T-helper 2 cell treated with Interferon-gamma antibody and Interleukin-4, amounts not matched to agents 5 μg/mL and 100 μg/mL, for 36 hours (primary cell): ENCODE measurements around the gene KLHDC8B.

Experiments used
- DNase-seq: peaks from one replicate; pipeline ENCODE4 v3.0.0; 2021; ENCODE audit warnings: low spot score
- H3K27ac Mint-ChIP-seq: one replicate; pipeline ENCODE4 v1.8.0; 2021; ENCODE audit warnings: mild to moderate bottlenecking, mixed read lengths
- H3K27me3 Mint-ChIP-seq: one replicate; pipeline ENCODE4 v1.8.0; 2021; ENCODE audit warnings: low read depth, mixed read lengths
- H3K36me3 Mint-ChIP-seq: one replicate; pipeline ENCODE4 v1.8.0; 2021; ENCODE audit warnings: low read depth, mixed read lengths
- H3K4me1 Mint-ChIP-seq: one replicate; pipeline ENCODE4 v1.8.0; 2021; ENCODE audit warnings: low read depth, mixed read lengths
- H3K4me3 Mint-ChIP-seq: one replicate; pipeline ENCODE4 v1.8.0; 2022; ENCODE audit warnings: mild to moderate bottlenecking, moderate library complexity, mixed read lengths
- H3K9me3 Mint-ChIP-seq: one replicate; pipeline ENCODE4 v1.8.0; 2021; ENCODE audit warnings: mixed read lengths

Gene KLHDC8B

DNA sequence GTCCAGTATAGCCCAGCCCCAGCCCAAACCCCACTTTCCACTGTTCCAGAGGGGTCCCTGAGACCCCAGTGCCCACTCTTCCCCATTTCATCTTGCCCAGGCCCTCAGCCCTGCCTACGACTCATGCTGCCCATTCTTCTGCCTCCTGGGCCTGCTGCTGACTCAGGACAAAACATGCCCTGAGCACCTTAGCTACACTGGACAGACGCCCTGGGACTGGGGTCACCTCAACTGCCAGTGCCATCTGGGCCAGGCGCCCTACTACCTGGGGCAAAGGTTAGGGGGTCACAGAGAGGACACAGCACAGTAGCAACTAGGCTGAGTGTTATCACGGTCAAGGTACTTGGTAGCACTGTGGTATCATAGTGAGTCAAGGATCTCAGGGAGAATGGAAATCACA lies 35.9 kb upstream of the KLHDC8B start:
- H3K36me3 Mint-ChIP-seq, result no peaks in the 10 kb centered on the region
- no peak for DNase-seq
- no peak overlapping the region for H3K27ac Mint-ChIP-seq
- peaks cover 10% of the 10 kb centered on the region for H3K27me3 Mint-ChIP-seq
- no peak overlapping the region for H3K4me3 Mint-ChIP-seq
- H3K4me1 Mint-ChIP-seq, result peaks cover 3% of the 10 kb centered on the region
- no peaks in the 10 kb centered on the region for H3K9me3 Mint-ChIP-seq

DNA sequence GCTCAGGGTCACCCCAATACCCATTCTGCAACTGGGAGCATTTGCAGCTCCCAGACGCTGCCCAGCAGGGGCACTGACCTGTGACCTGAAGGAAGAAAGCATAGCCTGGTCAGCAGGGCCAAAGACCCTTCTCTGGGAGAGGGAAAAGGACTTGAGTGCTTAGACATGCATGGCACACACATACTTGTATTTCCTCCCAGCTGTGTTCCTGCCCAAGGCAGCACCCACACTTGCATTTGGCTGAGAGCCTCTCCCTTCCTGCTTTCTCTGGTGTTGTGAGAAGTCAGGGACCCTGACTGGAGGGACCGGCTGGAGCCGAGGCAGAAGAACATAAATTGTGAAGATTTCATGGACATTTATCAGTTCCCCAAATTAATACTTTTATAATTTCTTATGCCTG lies 31.3 kb upstream of the KLHDC8B start:
- Mint-ChIP-seq H3K4me3 (no peak overlapping the region), H3K27me3 (peaks cover 11% of the 10 kb centered on the region), H3K4me1 (peaks cover 12% of the 10 kb centered on the region), H3K27ac (no peak overlapping the region), H3K9me3 (peaks cover 7% of the 10 kb centered on the region), H3K36me3 (no peaks in the 10 kb centered on the region)
- no peak for DNase-seq

DNA sequence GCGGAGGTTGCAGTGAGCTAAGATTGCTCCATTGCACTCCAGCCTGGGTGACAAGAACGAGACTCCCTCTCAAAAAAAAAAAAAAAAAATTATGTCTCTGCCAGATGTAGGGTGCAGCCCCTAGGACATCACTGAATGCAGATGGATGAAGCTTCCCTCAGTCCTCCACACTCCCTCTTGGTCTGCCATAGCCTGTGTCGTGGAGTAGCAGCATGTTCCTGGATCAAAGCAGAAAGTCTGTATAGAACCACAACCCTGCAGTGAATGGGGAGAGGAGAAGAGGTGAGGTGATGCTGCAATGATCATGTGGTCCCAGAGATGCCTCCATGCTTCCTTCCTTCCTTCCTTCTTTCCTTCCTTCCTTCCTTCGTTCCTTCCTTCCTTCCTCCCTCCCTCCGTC lies 23.2 kb upstream of the KLHDC8B start:
- Mint-ChIP-seq H3K4me1 (no peaks in the 10 kb centered on the region), H3K27me3 (no peaks in the 10 kb centered on the region), H3K36me3 (no peaks in the 10 kb centered on the region), H3K9me3 (no peaks in the 10 kb centered on the region), H3K4me3 (no peak overlapping the region), H3K27ac (no peak overlapping the region)
- no peak for DNase-seq

DNA sequence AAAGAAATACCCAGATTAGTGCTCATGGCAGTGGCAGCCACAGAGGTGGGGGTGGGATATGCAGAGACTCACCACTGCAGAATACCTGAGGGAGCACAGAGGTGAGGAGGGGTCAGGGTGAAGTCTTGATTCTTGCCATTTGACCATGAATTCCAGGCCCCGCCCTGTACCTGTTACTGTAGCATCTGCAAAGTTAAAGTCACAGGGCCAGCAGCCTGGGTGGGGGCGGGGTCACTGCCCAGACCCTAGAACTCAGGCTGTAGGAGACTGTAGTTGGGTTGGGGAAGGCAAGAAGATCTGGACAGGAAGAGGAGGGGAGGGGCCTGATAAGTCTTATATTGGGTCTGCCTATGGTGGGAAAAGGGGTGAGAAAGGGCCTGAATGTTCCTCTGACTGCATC lies 19.8 kb upstream of the KLHDC8B start:
- Mint-ChIP-seq H3K27ac (no peak overlapping the region), H3K4me3 (no peak overlapping the region), H3K27me3 (no peaks in the 10 kb centered on the region), H3K4me1 (no peaks in the 10 kb centered on the region), H3K9me3 (no peaks in the 10 kb centered on the region), H3K36me3 (no peaks in the 10 kb centered on the region)
- no peak for DNase-seq

DNA sequence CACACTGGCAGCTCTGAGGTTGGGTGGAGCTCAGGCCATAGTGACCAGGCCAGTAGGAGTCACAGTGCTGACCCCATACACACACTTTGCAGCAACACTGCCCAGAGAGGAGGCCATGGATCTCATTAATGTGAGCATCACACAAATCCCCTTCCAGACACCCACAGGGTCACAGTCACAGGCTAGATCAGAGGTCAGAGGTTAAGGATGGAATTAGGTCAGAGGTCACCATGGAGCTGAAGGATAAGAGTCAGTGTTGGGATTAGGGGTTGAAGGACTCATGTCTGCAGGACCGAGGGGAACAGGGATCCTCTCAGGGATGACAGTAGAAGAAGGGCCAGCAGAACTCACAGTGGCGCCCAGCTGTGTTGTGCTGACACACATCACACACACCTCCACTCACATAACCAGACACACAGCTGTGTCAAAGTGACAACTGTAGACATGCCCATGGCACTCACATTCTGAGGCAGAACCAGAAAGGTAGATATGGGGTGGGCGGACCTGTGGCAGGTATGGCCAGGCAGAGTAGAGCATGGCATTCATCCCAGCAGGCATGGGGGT lies 18.0 kb upstream of the KLHDC8B start:
- Mint-ChIP-seq H3K36me3 (no peaks in the 10 kb centered on the region), H3K27me3 (no peaks in the 10 kb centered on the region), H3K9me3 (no peaks in the 10 kb centered on the region), H3K4me3 (no peak overlapping the region), H3K4me1 (peaks cover 1% of the 10 kb centered on the region), H3K27ac (no peak overlapping the region)
- DNase-seq, result no peak

DNA sequence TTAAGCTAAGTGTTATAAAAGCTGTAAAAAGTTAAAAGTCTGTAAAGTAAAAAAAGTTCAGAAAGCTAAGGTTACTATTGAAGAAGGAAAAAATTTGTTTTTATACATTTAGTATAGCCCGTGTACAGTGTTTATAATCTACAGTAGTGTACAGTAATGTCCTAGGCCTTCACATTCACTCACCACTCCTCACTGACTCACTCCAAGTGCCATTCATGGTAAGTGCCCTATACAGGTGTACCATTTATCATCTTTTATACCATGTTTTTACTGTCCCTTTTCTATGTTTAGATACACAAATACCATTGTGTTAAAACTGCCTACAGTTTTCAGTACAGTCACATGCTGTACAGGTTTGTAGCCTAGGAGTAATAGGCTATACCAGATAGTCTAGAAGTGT lies 14.1 kb upstream of the KLHDC8B start:
- Mint-ChIP-seq H3K9me3 (no peaks in the 10 kb centered on the region), H3K36me3 (no peaks in the 10 kb centered on the region), H3K4me3 (no peak overlapping the region), H3K27ac (no peak overlapping the region), H3K27me3 (no peaks in the 10 kb centered on the region), H3K4me1 (peaks cover 1% of the 10 kb centered on the region)
- no peak for DNase-seq

DNA sequence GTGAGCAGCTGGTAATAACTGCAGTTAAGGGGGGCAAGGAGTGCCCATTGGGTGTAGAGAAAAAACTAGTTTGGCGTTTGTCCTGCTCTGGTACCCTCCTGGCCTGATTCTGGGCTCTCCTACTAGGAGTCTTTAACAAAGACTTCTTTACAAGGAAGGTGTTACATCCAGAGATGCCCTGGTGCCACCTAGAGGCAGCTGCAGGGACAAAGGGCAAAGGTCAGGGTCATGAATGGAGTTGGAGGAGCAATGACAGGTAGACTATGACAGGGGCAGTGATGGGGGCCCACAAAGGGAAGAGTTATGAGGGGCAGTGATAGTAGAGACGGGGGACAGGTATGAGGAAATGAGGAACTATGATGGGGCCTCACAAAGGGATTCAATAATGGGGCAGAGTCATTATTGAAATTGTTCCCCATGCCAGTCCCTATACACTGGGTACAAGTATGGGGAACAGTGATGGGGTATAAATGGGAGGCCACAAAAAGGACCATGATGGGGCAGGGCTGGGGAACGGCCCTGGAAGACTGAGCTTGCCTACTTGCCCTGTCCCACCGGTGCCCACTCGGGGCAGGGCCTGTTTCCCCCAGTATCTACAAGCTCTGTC lies 13.2 kb upstream of the KLHDC8B start:
- Mint-ChIP-seq H3K4me1 (peaks cover 1% of the 10 kb centered on the region), H3K4me3 (no peak overlapping the region), H3K36me3 (no peaks in the 10 kb centered on the region), H3K27me3 (no peaks in the 10 kb centered on the region), H3K27ac (no peak overlapping the region), H3K9me3 (no peaks in the 10 kb centered on the region)
- DNase-seq, result peak; percentile 37

DNA sequence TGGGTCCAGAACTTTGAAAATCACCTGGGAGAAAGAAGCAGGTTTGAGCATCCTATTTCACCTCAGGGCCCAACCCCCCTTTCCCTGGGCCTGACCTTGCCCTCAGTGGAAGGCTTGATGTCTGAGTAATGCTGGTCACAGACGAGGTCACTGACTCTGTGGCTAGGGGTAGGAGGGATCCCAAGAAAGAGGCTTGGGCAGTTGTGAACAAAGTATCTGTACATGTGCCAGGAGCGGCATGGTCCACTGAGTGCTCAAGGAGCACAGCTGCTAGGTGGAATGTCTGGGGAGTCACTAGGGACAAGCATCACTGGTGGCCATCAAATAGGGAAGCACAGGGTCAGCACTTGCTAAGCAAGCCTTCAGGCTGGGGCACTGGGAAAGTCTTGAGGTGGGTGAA lies 12.6 kb upstream of the KLHDC8B start:
- peaks cover 1% of the 10 kb centered on the region for H3K4me1 Mint-ChIP-seq
- DNase-seq, result no peak
- H3K36me3 Mint-ChIP-seq, result peaks cover 5% of the 10 kb centered on the region
- H3K27me3 Mint-ChIP-seq, result no peaks in the 10 kb centered on the region
- no peak overlapping the region for H3K4me3 Mint-ChIP-seq
- H3K9me3 Mint-ChIP-seq, result no peaks in the 10 kb centered on the region
- no peak overlapping the region for H3K27ac Mint-ChIP-seq

DNA sequence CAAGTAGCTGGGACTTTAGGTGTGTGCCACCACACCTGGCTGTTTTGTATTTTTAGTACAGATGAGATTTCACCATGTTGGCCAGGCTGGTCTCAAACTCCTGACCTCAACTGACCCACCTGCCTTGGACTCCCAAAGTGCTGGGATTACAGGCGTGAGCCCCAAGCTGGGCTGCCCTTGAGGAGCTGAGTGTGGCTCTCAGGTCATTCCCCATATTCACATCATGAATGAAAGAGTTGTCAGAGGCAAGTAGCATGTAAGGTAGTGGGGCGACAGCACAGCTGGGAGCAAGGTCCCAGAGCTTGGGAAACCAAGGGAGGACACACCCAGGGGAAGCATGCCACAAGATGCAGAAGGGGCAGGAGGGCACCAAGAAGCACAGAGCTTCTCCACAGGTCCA lies 10.2 kb upstream of the KLHDC8B start:
- Mint-ChIP-seq H3K4me3 (no peak overlapping the region), H3K4me1 (peaks cover 13% of the 10 kb centered on the region), H3K9me3 (no peaks in the 10 kb centered on the region), H3K27ac (no peak overlapping the region), H3K36me3 (peaks cover 13% of the 10 kb centered on the region), H3K27me3 (no peaks in the 10 kb centered on the region)
- no peak for DNase-seq

DNA sequence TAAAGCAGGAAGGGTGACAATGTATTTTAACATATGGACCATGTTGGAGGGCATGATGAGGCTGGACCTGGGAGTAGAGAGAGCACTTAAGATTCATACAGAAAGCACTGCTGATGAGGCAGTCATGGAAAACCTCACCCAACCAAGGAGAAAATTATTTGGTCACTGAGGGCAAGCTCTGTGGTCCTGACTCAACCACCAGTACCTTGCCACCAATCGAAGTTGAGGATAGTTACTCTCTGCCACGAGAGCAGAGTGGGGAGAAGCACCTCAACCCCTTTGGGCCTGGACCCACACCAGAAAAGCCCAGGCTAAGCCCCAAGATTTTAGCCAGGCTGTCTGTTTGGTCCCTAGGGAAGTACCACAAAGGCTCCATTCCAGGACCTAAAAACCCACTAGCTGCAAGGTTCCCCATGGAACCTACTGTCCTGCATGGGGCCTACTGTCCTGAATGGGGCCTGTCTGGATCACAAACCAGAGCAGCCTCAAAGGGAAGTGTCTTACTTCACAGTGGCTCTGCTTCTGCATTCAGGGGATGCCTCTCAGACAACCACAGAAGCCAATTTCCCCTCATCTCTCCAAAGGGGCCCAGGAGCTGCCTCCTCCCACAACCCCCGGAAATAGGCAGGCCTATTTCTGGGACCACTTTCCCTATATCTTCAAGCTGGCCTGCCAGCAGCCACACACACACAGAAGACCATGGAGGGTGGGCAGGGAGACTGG lies 9.4 kb upstream of the KLHDC8B start:
- no peaks in the 10 kb centered on the region for H3K9me3 Mint-ChIP-seq
- DNase-seq, result no peak
- no peak overlapping the region for H3K4me3 Mint-ChIP-seq
- H3K4me1 Mint-ChIP-seq, result peaks cover 13% of the 10 kb centered on the region
- H3K36me3 Mint-ChIP-seq, result peaks cover 13% of the 10 kb centered on the region
- H3K27me3 Mint-ChIP-seq, result no peaks in the 10 kb centered on the region
- H3K27ac Mint-ChIP-seq, result no peak overlapping the region

DNA sequence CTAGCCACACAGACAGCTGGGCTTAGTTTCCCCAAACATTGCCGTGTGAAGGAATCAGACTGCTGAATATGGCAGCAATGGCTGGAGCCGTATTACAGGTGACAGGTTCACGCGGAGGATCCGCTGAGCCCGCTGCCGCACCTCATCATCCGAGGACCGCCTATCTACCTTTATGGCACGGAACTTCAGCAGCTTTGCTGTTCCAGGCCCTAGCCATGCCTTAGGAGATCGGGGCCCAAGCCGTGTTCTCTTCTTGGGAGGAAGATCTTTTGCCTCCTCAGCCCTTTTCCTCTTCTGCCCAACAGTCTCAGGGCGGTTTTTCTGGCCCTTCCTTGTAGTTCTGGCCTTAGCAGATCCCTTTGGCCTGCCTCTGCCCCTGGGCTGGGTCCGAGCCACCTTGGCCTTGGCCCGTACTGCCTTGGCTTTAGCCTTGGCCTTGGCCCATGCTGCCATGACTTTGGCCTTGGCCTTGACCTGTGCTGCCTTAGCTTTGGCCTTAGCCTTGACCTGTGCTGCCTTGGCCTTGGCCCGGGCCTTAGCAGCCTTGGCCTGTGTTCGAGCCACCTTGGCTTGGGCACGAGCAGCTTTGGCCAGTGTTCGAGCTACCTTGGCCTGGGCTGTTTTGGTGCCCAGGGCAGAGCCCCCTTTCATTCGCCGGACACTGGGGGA lies 8.5 kb upstream of the KLHDC8B start:
- H3K27ac Mint-ChIP-seq, result no peak overlapping the region
- peaks cover 13% of the 10 kb centered on the region for H3K36me3 Mint-ChIP-seq
- H3K9me3 Mint-ChIP-seq, result no peaks in the 10 kb centered on the region
- H3K4me3 Mint-ChIP-seq, result no peak overlapping the region
- DNase-seq, result no peak
- peaks cover 13% of the 10 kb centered on the region for H3K4me1 Mint-ChIP-seq
- no peaks in the 10 kb centered on the region for H3K27me3 Mint-ChIP-seq

DNA sequence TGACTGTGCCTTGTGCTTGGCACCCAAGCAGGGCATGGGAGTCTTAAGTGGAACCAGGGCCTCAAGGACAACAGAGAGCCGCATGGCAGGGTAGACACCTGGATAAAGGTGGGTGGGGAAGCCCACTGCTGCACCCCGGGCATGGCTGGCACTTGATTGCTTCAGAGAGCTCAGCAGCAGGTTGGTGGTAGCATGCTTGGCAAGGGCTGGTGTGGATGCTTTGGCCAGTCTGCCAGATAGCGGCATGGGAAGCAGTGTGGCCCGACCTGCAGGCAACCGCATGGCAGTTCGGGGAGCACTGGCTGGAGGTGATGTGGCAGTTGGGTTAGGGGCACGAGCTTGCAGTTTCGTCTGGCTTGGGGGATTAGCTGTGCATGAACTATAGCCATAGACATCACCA lies 7.8 kb upstream of the KLHDC8B start:
- no peak overlapping the region for H3K27ac Mint-ChIP-seq
- no peaks in the 10 kb centered on the region for H3K9me3 Mint-ChIP-seq
- no peaks in the 10 kb centered on the region for H3K27me3 Mint-ChIP-seq
- H3K4me3 Mint-ChIP-seq, result no peak overlapping the region
- H3K36me3 Mint-ChIP-seq, result peaks cover 13% of the 10 kb centered on the region
- peaks cover 12% of the 10 kb centered on the region for H3K4me1 Mint-ChIP-seq
- DNase-seq, result no peak

DNA sequence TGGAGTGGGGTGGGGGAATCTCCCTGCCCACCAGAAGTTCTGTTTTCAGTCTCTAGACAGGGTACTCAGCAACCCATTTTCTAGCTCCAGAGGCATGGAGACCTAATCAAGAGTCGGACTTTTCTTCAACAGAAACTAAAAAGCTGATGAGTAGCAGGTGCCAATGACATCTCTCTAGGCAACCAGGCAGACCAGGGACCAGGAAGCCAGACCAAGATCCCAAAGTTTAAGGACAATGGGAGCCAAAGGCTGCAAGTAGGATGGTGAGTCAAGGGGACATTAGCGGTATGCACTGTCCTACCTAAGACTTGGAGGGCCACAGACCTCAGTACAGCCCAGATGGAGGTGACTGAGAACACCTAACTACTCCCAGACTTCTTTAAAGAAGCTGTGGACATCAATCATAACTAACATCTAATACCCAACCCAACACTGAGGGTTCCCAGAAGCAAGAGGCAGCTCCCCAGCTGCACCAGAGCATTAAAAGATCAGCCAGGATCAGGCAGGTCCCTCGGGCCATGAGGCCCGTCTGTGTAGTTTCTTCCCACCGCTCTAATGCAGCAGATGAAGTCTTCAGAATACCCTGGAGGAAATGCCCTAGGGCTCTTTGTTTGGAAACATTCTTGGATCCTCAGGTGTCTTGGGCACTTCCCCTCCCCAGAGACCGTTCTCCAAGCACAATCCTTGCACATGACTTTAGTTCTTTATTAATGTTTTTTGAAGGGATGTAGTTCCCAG lies 6.2 kb upstream of the KLHDC8B start:
- peak overlapping the region; percentile 86 for H3K27ac Mint-ChIP-seq
- H3K9me3 Mint-ChIP-seq, result no peaks in the 10 kb centered on the region
- H3K36me3 Mint-ChIP-seq, result peaks cover 13% of the 10 kb centered on the region
- no peak for DNase-seq
- H3K4me1 Mint-ChIP-seq, result peaks cover 12% of the 10 kb centered on the region
- H3K27me3 Mint-ChIP-seq, result no peaks in the 10 kb centered on the region
- H3K4me3 Mint-ChIP-seq, result peak overlapping the region; percentile 95
